ENCODE measurements around the gene THRSP. TPM values are rescaled to one million over a fixed set of nuclear protein-coding genes. Genes with fewer than 3 reads are reported as not detected.

The THRSP gene
- total and polyA plus RNA-seq, 4 donors = 30.9 to 90.1 (median 51.1) TPM; not detected in 1

- Histone ChIP-seq H3K27ac (ENCODE audit: low read depth in 1 of 2, low read length in 2 of 2) (peak overlapping the region; percentile 87 to 91), H3K4me1 (ENCODE audit: control insufficient read depth in 4 of 4, insufficient read depth in 4 of 4, low read length in 3 of 4) (peaks cover 12 to 42% (median 22%) of the 10 kb centered on the region in 4 donors), H3K4me3 (ENCODE audit: low read depth in 1 of 3, low read length in 3 of 3) (peak overlapping the region; percentile 81 to 92 (median 91)), H3K9me3 (ENCODE audit: control insufficient read depth in 4 of 4, low read length in 3 of 4) (no peaks in the 10 kb centered on the region), H3K9ac (ENCODE audit: low read depth in 1 of 2, low read length in 2 of 2) (peak overlapping the region; percentile 75 to 95), H3K36me3 (ENCODE audit: control insufficient read depth in 4 of 4, insufficient read depth in 3 of 4, low read depth in 1 of 4, low read length in 3 of 4) (no peaks in the 10 kb centered on the region), H3K27me3 (ENCODE audit: control insufficient read depth in 4 of 4, insufficient read depth in 4 of 4, low read length in 3 of 4) (no peaks in the 10 kb centered on the region)
- 65% methylated on average over 23 of the region's 23 CpGs for WGBS
- no peak for DNase-seq (ENCODE audit: low spot score)
- TF ChIP-seq GABPA (IDR thresholded peaks at IDR 0.05 in 1 of 2, conservative IDR thresholded peaks at IDR 0.05 in 1 of 2) (no peak), FOXA1 (IDR thresholded peaks at IDR 0.05) (no peak), RAD21 (IDR thresholded peaks at IDR 0.05) (no peak), HNF4G (IDR thresholded peaks at IDR 0.05) (no peak), FOXA2 (IDR thresholded peaks at IDR 0.05) (no peak), SP1 (IDR thresholded peaks at IDR 0.05) (no peak), TAF1 (conservative IDR thresholded peaks at IDR 0.05) (no peak), YY1 (IDR thresholded peaks at IDR 0.05) (no peak), CTCF (IDR thresholded peaks at IDR 0.05; ENCODE audit: low read depth, low read length, missing input control) (no peak), NR2F2 (IDR thresholded peaks at IDR 0.05) (no peak), RXRA (IDR thresholded peaks at IDR 0.05) (no peak), EGR1 (IDR thresholded peaks at IDR 0.05; ENCODE audit: low read depth in 2 of 2) (no peak), JUND (IDR thresholded peaks at IDR 0.05) (no peak), HNF4A (conservative IDR thresholded peaks at IDR 0.05) (no peak), MAX (IDR thresholded peaks at IDR 0.05) (no peak), REST (IDR thresholded peaks at IDR 0.05) (no peak), ZBTB33 (IDR thresholded peaks at IDR 0.05) (no peak)
- TF ChIP-seq, protein P1, sequence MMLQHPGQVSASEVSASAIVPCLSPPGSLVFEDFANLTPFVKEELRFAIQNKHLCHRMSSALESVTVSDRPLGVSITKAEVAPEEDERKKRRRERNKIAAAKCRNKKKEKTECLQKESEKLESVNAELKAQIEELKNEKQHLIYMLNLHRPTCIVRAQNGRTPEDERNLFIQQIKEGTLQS (IDR thresholded peaks at IDR 0.05) = no peak
These were observed 16.6 kb downstream of the THRSP start for GRCh38 chr11:78080084-78080817.
